GM12892 (cell line): ENCODE measurements around the gene MESD.

Source experiments
- POLR2A ChIP-seq: IDR thresholded peaks from 2 replicates; pipeline ENCODE4 v1.6.1; 2011; ENCODE audit warnings: low read depth, low read length, control low read depth
- POLR2AphosphoS5 ChIP-seq: IDR thresholded peaks from 2 replicates; pipeline ENCODE4 v1.6.1; 2011; ENCODE audit warnings: low read depth, low read length, control low read depth
- TAF1 ChIP-seq: IDR thresholded peaks from 2 replicates; pipeline ENCODE4 v1.6.1; 2011; ENCODE audit warnings: low read depth, mild to moderate bottlenecking, control low read depth, low read length, borderline replicate concordance

DNA sequence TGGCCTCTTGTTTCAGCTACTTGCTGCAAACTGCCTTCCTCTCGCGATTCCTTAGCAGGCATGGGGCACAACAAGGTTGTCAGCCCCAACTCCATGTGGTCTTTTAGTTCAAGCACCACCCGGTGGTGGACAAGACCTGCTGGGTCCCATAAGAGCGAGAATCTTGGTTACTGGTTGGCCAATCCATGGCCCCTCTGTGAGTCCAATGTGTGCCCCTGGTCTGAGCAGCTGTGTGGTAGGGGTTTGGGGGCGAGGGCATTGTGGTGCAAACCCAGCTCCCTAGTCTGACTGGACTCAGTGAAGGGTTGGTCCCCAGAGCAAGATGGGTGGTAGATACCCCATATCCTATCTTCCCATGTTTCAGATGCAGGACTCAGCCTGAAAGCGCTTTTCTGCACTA lies 48.8 kb downstream of the MESD start:
- TF ChIP-seq POLR2A (no peak), POLR2AphosphoS5 (no peak), TAF1 (no peak)
